ENCODE results near the gene ERGIC1. TPM values are rescaled to one million over a fixed set of nuclear protein-coding genes. Genes with fewer than 3 reads are reported as not detected.
A peak's percentile ranks its signal among the peaks of the same experiment; 100 is the strongest.

The ERGIC1 gene
- total and polyA plus RNA-seq, 2 of the 8 experiments (the other 6 are each of a cell fraction or from before 2014, with no cell fraction given): 95.3 to 106 TPM

DNA sequence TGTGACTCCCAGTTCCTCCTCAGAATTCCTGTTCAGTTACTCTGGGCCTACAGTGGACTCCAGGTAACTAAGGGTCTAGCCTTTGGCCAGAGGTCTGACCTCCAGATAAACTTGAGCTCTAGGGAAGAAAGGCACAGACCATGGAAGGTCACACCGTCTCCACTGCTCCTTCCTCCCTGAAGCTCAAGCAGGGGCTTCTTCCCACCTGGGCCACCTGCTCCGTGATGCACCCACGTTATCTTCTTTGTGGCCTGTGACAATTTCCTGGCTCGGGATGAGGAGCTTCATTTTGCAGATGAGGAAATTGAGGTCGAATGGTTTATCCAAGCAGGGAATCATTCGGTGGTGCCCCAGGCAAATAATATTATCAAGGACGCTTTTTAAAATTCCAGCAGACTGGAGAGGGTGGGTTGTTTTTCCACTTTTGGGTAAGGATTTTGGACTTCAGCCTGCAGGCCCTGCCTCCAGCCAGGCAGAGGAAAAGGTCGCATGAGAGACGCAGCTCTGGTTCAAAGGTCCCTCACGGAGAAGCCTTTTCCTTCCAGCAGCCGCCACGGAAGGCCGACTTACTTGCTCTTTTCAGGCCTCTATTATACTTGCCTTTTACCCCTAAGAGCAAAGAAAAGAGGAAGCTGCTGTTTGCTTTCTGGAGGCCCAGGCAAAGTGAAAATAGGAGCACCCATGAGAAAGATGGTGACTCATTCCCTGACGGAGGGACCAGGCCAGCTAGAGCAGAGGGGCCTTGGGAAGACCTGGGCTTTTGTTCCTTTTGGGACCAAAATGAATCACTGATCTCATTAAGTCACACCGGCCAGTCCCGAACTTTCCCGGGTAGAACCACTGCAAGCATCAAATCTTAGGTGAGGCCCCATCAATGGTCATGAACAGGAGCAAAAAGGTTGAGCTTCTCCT, 40.2 kb upstream of the ERGIC1 start:
- FAIRE-seq: no peak
- no peak overlapping the region for H2BK20ac ChIP-seq (ENCODE audit: low read length)
- no peak for DNase-seq (ENCODE audit: low read depth in 1 of 2, low spot score in 2 of 2)
- peaks cover 0 to 3% (median 0%) of the 10 kb centered on the region in 4 experiments; a peak in 4 of 7 replicates for H3K4me1 ChIP-seq (replicated peaks in 1 of 4; ENCODE audit: control insufficient read depth in 3 of 4, insufficient read depth in 4 of 4, low read length in 3 of 4)
- CTCF ChIA-PET (ENCODE audit: partially characterized antibody): interaction anchor here (0.8 to 1.1 kb wide), 2 partner anchors 79 to 145 kb away, joined by 3 read pairs; no protein-coding TSS in a partner anchor
- H3K18ac ChIP-seq (ENCODE audit: extremely low read depth, low read length): no peak overlapping the region
- H2BK120ac ChIP-seq (replicated peaks; ENCODE audit: low read depth, low read length): no peak overlapping the region
- H2AK5ac ChIP-seq (ENCODE audit: low read depth, low read length): no peak overlapping the region
- no peaks in the 10 kb centered on the region for H3K79me2 ChIP-seq (ENCODE audit: control insufficient read depth in 1 of 2, insufficient read depth in 2 of 2, low read length in 2 of 2)
- no peak overlapping the region for H3K56ac ChIP-seq (replicated peaks; ENCODE audit: insufficient read length, low read depth, low read length)
- no peak overlapping the region for H3K4me2 ChIP-seq (ENCODE audit: insufficient read depth in 1 of 2, low read depth in 2 of 2, low read length in 2 of 2)
- no peak overlapping the region for H3K14ac ChIP-seq (ENCODE audit: insufficient read length)
- H4K5ac ChIP-seq (ENCODE audit: insufficient read length, low read depth, low read length): no peak overlapping the region
- H3K36me3 ChIP-seq (ENCODE audit: control insufficient read depth in 2 of 4, insufficient read depth in 4 of 4, low read length in 3 of 4): no peaks in the 10 kb centered on the region
- H3K23ac ChIP-seq (ENCODE audit: insufficient read length): no peak overlapping the region
- H3K23me2 ChIP-seq (ENCODE audit: low read depth, low read length): no peaks in the 10 kb centered on the region
- no peak overlapping the region for H3K4ac ChIP-seq (replicated peaks; ENCODE audit: insufficient read length, low read depth, low read length)
- no peak overlapping the region for H4K8ac ChIP-seq (ENCODE audit: extremely low read depth, insufficient read depth, low read length)
- no peak overlapping the region for H4K91ac ChIP-seq (replicated peaks; ENCODE audit: insufficient read length, low read length)
- TF ChIP-seq SP2 (IDR thresholded peaks at IDR 0.05; ENCODE audit: low read length) (no peak), SP4 (IDR thresholded peaks at IDR 0.05; ENCODE audit: low read length) (no peak), MAFK (IDR thresholded peaks at IDR 0.05; ENCODE audit: low read depth, low read length) (no peak), RBBP5 (IDR thresholded peaks at IDR 0.05; ENCODE audit: borderline replicate concordance, low read depth, low read length) (no peak), BCL11A (IDR thresholded peaks at IDR 0.05; ENCODE audit: low read depth in 2 of 2, low read length in 2 of 2) (no peak), CTBP2 (IDR thresholded peaks at IDR 0.05; ENCODE audit: borderline replicate concordance, insufficient read depth, insufficient read length, low read length) (no peak), YY1 (IDR thresholded peaks at IDR 0.05; ENCODE audit: low read depth, low read length) (no peak), BACH1 (IDR thresholded peaks at IDR 0.05; ENCODE audit: low read length) (no peak), TEAD4 (IDR thresholded peaks at IDR 0.05; ENCODE audit: low read depth, low read length) (no peak), POU5F1 (IDR thresholded peaks at IDR 0.05; ENCODE audit: low read depth, low read length) (no peak), POLR2AphosphoS5 (IDR thresholded peaks at IDR 0.05; ENCODE audit: low read depth, low read length) (no peak), SIRT6 (IDR thresholded peaks at IDR 0.05; ENCODE audit: low read length) (no peak)
- TF ChIP-seq, protein P1, sequence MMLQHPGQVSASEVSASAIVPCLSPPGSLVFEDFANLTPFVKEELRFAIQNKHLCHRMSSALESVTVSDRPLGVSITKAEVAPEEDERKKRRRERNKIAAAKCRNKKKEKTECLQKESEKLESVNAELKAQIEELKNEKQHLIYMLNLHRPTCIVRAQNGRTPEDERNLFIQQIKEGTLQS (IDR thresholded peaks at IDR 0.05; ENCODE audit: insufficient read depth, low read depth, low read length): no peak
- no peaks in the 10 kb centered on the region for H4K20me1 ChIP-seq (replicated peaks in 1 of 2; ENCODE audit: control insufficient read depth in 1 of 2, insufficient read depth in 2 of 2, low read length in 2 of 2)
- no peaks in the 10 kb centered on the region for H3K9me3 ChIP-seq (ENCODE audit: insufficient read depth in 2 of 2, low read depth in 1 of 2, low read length in 1 of 2)
- no peaks in the 10 kb centered on the region; a peak in 1 of 7 replicates for H3K27me3 ChIP-seq (replicated peaks in 1 of 4; ENCODE audit: control insufficient read depth in 3 of 4, extremely low read depth in 1 of 4, insufficient read depth in 3 of 4, low read length in 3 of 4)
- H2BK15ac ChIP-seq (ENCODE audit: low read length): 0 out of 2 replicates have a peak overlapping the region, but pooled peaks have one; percentile 0
- no peak overlapping the region for H3K27ac ChIP-seq (ENCODE audit: low read depth, low read length)
- 89% methylated on average over 17 of the region's 17 CpGs; no CpG with 5 or more reads in 1 of the 2 experiments for WGBS, 2 experiments (ENCODE audit: extremely low coverage in 1 of 2, insufficient coverage in 1 of 2, insufficient read length in 1 of 2, insufficient replicate concordance in 2 of 2, low coverage in 1 of 2, low lambda C conversion rate in 2 of 2, missing lambda C conversion rate in 1 of 2)
- no peak overlapping the region for H2BK5ac ChIP-seq (ENCODE audit: low read depth, low read length)
- POLR2A ChIA-PET (ENCODE audit: partially characterized antibody): interaction anchor here (0.6 to 1.5 kb wide), 5 partner anchors 24 to 276 kb away, joined by 3 to 5 read pairs (median 4); no protein-coding TSS in a partner anchor
- H2AFZ ChIP-seq (ENCODE audit: low read length): no peak overlapping the region
- no peak overlapping the region for H3K9ac ChIP-seq (replicated peaks in 1 of 4; ENCODE audit: extremely low read depth in 1 of 4, low read depth in 3 of 4, low read length in 3 of 4)
- no peak overlapping the region for H3K4me3 ChIP-seq (ENCODE audit: extremely low read depth in 1 of 4, insufficient read depth in 2 of 4, low read depth in 3 of 4, low read length in 4 of 4)
- H3K79me1 ChIP-seq (ENCODE audit: low read depth, low read length): no peaks in the 10 kb centered on the region
- H2BK12ac ChIP-seq (ENCODE audit: low read depth, low read length): no peak overlapping the region
